Suprapubic skin (tissue), 2 donors: ENCODE measurements around the gene IGF2R.

ENCODE experiments used
- EP300 ChIP-seq: sonication (generic); formaldehyde crosslinking; IDR thresholded peaks from one replicate; pipeline ENCODE4 v1.6.1; 2017; ENCODE audit warnings: antibody characterized with exemption
- POLR2A ChIP-seq, 2 donors: fragments of 450-650 bp; IDR thresholded peaks; one replicate each; pipeline ENCODE4 v1.6.1; 2017; ENCODE audit warnings: antibody characterized with exemption in 2 of 2, mild to moderate bottlenecking in 2 of 2, moderate library complexity in 2 of 2

DNA sequence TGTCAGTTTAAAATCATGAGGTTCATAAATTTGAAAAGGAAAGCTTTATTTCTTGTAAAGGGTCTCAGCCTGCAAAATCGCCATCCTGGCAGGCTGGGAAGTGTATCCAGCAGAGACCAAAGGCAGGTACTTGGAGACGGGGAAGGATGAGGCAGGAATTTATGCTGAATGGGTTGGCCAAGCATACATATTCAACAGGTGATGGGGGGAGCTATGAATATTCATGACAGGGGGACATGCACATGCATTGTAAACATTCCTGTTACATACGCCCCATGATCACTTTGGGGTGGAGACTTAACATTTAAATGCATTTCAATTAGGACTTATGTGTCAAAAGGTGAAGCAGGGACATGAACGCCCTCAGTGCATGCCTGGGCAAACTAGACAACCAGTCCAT is 142.9 kb downstream of the IGF2R start:
- TF ChIP-seq EP300 (no peak), POLR2A (IDR thresholded peaks at IDR 0.05) (no peak)
